ENCODE measurements around the gene DENND1A.
"Not testable (repeated sequence)": the region's sequence is repeated elsewhere in the genome, so short reads cannot be mapped to it uniquely, and the experiment has no call there.

Gene DENND1A

GRCh38 chr9:123406691-123407216 is 523.2 kb downstream of the DENND1A start:
- DNase-seq (ENCODE audit: low read depth, low spot score) = no peak
- no peak overlapping the region for H3K4me3 ChIP-seq
- TF ChIP-seq FOXP2 (optimal IDR thresholded peaks at IDR 0.05; ENCODE audit: control extremely low read depth, extremely low read length, insufficient read depth) (no peak), POLR2AphosphoS5 (IDR thresholded peaks at IDR 0.05; ENCODE audit: borderline replicate concordance, low read depth, low read length) (no peak), EZH2 (IDR thresholded peaks at IDR 0.05) (no peak)
- no peaks in the 10 kb centered on the region for H3K9me3 ChIP-seq (ENCODE audit: low read depth, low read length)
- no peak overlapping the region for H3K9ac ChIP-seq (ENCODE audit: insufficient read length)
- no peaks in the 10 kb centered on the region for H3K36me3 ChIP-seq (ENCODE audit: insufficient read depth, low read length)
- no peak overlapping the region for H3K27ac ChIP-seq

- no peaks in the 10 kb centered on the region for H3K9me3 ChIP-seq (ENCODE audit: low read depth, low read length)
- TF ChIP-seq EZH2 (IDR thresholded peaks at IDR 0.05) (no peak), POLR2AphosphoS5 (IDR thresholded peaks at IDR 0.05; ENCODE audit: borderline replicate concordance, low read depth, low read length) (no peak), FOXP2 (optimal IDR thresholded peaks at IDR 0.05; ENCODE audit: control extremely low read depth, extremely low read length, insufficient read depth) (no peak)
- H3K9ac ChIP-seq (ENCODE audit: insufficient read length) = no peak overlapping the region
- no peaks in the 10 kb centered on the region for H3K36me3 ChIP-seq (ENCODE audit: insufficient read depth, low read length)
- no peak overlapping the region for H3K27ac ChIP-seq
- DNase-seq (ENCODE audit: low read depth, low spot score) = no peak
- H3K4me3 ChIP-seq = no peak overlapping the region
These were observed 523.9 kb downstream of the DENND1A start for GRCh38 chr9:123406016-123406415.

- no peak for DNase-seq (ENCODE audit: low read depth, low spot score)
- H3K9me3 ChIP-seq (ENCODE audit: low read depth, low read length) = no peaks in the 10 kb centered on the region
- H3K9ac ChIP-seq (ENCODE audit: insufficient read length) = no peak overlapping the region
- H3K27ac ChIP-seq = no peak overlapping the region
- no peak overlapping the region for H3K4me3 ChIP-seq
- TF ChIP-seq EZH2 (IDR thresholded peaks at IDR 0.05) = no peak
- no peak for TF ChIP-seq FOXP2 (optimal IDR thresholded peaks at IDR 0.05; ENCODE audit: control extremely low read depth, extremely low read length, insufficient read depth)
- no peaks in the 10 kb centered on the region for H3K36me3 ChIP-seq (ENCODE audit: insufficient read depth, low read length)
These were observed 526.9 kb downstream of the DENND1A start for GRCh38 chr9:123402981-123403509.

- peak; percentile 18 for DNase-seq (ENCODE audit: low read depth, low spot score)
These were observed 527.9 kb downstream of the DENND1A start for GRCh38 chr9:123401879-123402513.

GRCh38 chr9:123400926-123401503 is 528.9 kb downstream of the DENND1A start:
- no peak for DNase-seq (ENCODE audit: low read depth, low spot score)
- Histone ChIP-seq H3K27ac (no peak overlapping the region), H3K36me3 (ENCODE audit: insufficient read depth, low read length) (no peaks in the 10 kb centered on the region), H3K4me3 (no peak overlapping the region), H3K9me3 (ENCODE audit: low read depth, low read length) (no peaks in the 10 kb centered on the region), H3K9ac (ENCODE audit: insufficient read length) (no peak overlapping the region)
- TF ChIP-seq EZH2 (IDR thresholded peaks at IDR 0.05) = no peak

More at GRCh38 chr9:123401879-123402513, 527.9 kb downstream of the DENND1A start:
- Histone ChIP-seq H3K4me3 (no peak overlapping the region), H3K9me3 (ENCODE audit: low read depth, low read length) (no peaks in the 10 kb centered on the region), H3K27ac (no peak overlapping the region), H3K36me3 (ENCODE audit: insufficient read depth, low read length) (no peaks in the 10 kb centered on the region), H3K9ac (ENCODE audit: insufficient read length) (no peak overlapping the region)
- TF ChIP-seq EZH2 (IDR thresholded peaks at IDR 0.05) (no peak), POLR2AphosphoS5 (IDR thresholded peaks at IDR 0.05; ENCODE audit: borderline replicate concordance, low read depth, low read length) (no peak), FOXP2 (optimal IDR thresholded peaks at IDR 0.05; ENCODE audit: control extremely low read depth, extremely low read length, insufficient read depth) (peak; percentile 29)

GRCh38 chr9:123399803-123400378 is 530.0 kb downstream of the DENND1A start:
- no peaks in the 10 kb centered on the region for H3K36me3 ChIP-seq (ENCODE audit: insufficient read depth, low read length)
- no peak for DNase-seq (ENCODE audit: low read depth, low spot score)
- H3K27ac ChIP-seq = no peak overlapping the region
- H3K9ac ChIP-seq (ENCODE audit: insufficient read length) = no peak overlapping the region
- H3K4me3 ChIP-seq = no peak overlapping the region
- H3K9me3 ChIP-seq (ENCODE audit: low read depth, low read length) = no peaks in the 10 kb centered on the region
- TF ChIP-seq POLR2AphosphoS5 (IDR thresholded peaks at IDR 0.05; ENCODE audit: borderline replicate concordance, low read depth, low read length) (no peak), EZH2 (IDR thresholded peaks at IDR 0.05) (no peak), FOXP2 (optimal IDR thresholded peaks at IDR 0.05; ENCODE audit: control extremely low read depth, extremely low read length, insufficient read depth) (no peak)

GRCh38 chr9:123398938-123399337 is 531.0 kb downstream of the DENND1A start:
- DNase-seq (ENCODE audit: low read depth, low spot score); H3K9me3 ChIP-seq (ENCODE audit: low read depth, low read length); H3K4me3 ChIP-seq; H3K27ac ChIP-seq; H3K36me3 ChIP-seq (ENCODE audit: insufficient read depth, low read length); H3K9ac ChIP-seq (ENCODE audit: insufficient read length): not testable (repeated sequence)

GRCh38 chr9:123397975-123398374 is 532.0 kb downstream of the DENND1A start:
- no peaks in the 10 kb centered on the region for H3K9me3 ChIP-seq (ENCODE audit: low read depth, low read length)
- no peak overlapping the region for H3K4me3 ChIP-seq
- no peak overlapping the region for H3K27ac ChIP-seq
- TF ChIP-seq EZH2 (IDR thresholded peaks at IDR 0.05) (no peak), FOXP2 (optimal IDR thresholded peaks at IDR 0.05; ENCODE audit: control extremely low read depth, extremely low read length, insufficient read depth) (no peak), POLR2AphosphoS5 (IDR thresholded peaks at IDR 0.05; ENCODE audit: borderline replicate concordance, low read depth, low read length) (no peak)
- H3K9ac ChIP-seq (ENCODE audit: insufficient read length) = no peak overlapping the region
- no peaks in the 10 kb centered on the region for H3K36me3 ChIP-seq (ENCODE audit: insufficient read depth, low read length)
- no peak for DNase-seq (ENCODE audit: low read depth, low spot score)
